Left cardiac atrium (tissue), 4 donors: ENCODE results near the gene FGF3. TPM values are rescaled to one million over a fixed set of nuclear protein-coding genes. Genes with fewer than 3 reads are reported as not detected.
"Not testable (repeated sequence)": the region's sequence is repeated elsewhere in the genome, so short reads cannot be mapped to it uniquely, and the experiment has no call there.

Experiments
- ATAC-seq, 2 donors: fragments of 200-7000 bp; cut with Tn5 transposase; one replicate each; pipeline ENCODE4 v1.9.1; 2020; ENCODE audit warnings: mild to moderate bottlenecking in 2 of 2, moderate library complexity in 2 of 2
- DNase-seq: peaks from one replicate; pipeline ENCODE4 v3.0.0-alpha.2; 2020
- intact Hi-C, 2 donors: fragments of 100-400 bp; cut with DNase I; formaldehyde crosslinking; loops; one replicate each; pipeline versions ENCODE4 v1.14.1 to v1.15.1; 2022 to 2023
- total RNA-seq, 2 donors: library from RNA; stranded (reverse); fragmentation: NEBNext Ultra II Directional; extraction: Animal tissue kit (Norgen Biotek cat#: 25700); gene quantifications; one replicate each; pipeline ENCODE4 v1.2.1, GENCODE V29; 2021
- donor health status: DM: no; HTN: yes; CAD: no.
- donor health status: DM: no; HTN: yes; CAD: no; lungs with severe emphysema.
- donor health status: DM: yes; HTN: yes; CAD: no.
- donor health status: Dilated cardiomyopathy.

Gene FGF3
- total RNA-seq, 2 donors from 2014 or later, result not detected

GRCh38 chr11:69788956-69789355, 30.3 kb downstream of the FGF3 start:
- ATAC-seq, result no peak
- no peak for DNase-seq
- intact Hi-C loops, result no loop called here

GRCh38 chr11:69787906-69788305, 31.3 kb downstream of the FGF3 start:
- DNase-seq (no peak), ATAC-seq (no peak)
- intact Hi-C loops, result no loop called here

- intact Hi-C loops, result no loop called here
- no peak for DNase-seq
- ATAC-seq, result no peak
These were observed 31.8 kb downstream of the FGF3 start for GRCh38 chr11:69787457-69787856.

GRCh38 chr11:69781241-69781640, 38.0 kb downstream of the FGF3 start:
- no peak for DNase-seq
- no peak for ATAC-seq
- intact Hi-C loops, result no loop called here

GRCh38 chr11:69778373-69778772, 40.8 kb downstream of the FGF3 start:
- intact Hi-C loops, result no loop called here
- DNase-seq (no peak), ATAC-seq (no peak)

GRCh38 chr11:69775163-69775755, 44.0 kb downstream of the FGF3 start, which contains the start of gene FGF4:
Gene FGF4 (minus strand): TSS chr11:69775341. CDS start chr11:69775084, 257 bp downstream.
- ATAC-seq (no peak), DNase-seq (no peak)
- intact Hi-C loops, result no loop called here

- ATAC-seq (no peak), DNase-seq (no peak)
- intact Hi-C loops, result no loop called here
These were observed 44.7 kb downstream of the FGF3 start for GRCh38 chr11:69774354-69775162.

GRCh38 chr11:69773626-69774353, 45.4 kb downstream of the FGF3 start:
- intact Hi-C loops, result no loop called here
- DNase-seq, result no peak
- no peak for ATAC-seq

- ATAC-seq, result no peak
- intact Hi-C loops, result no loop called here
- no peak for DNase-seq
These were observed 47.8 kb downstream of the FGF3 start for GRCh38 chr11:69771466-69771865.

GRCh38 chr11:69770540-69770939, 48.7 kb downstream of the FGF3 start:
- ATAC-seq (no peak), DNase-seq (no peak)
- intact Hi-C loops, result no loop called here

GRCh38 chr11:69765498-69765995, 53.7 kb downstream of the FGF3 start:
- intact Hi-C loops, result no loop called here
- DNase-seq, result no peak
- ATAC-seq, result no peak

GRCh38 chr11:69764918-69765317, 54.3 kb downstream of the FGF3 start:
- intact Hi-C loops, DNase-seq, ATAC-seq: not testable (repeated sequence)

- intact Hi-C loops, result no loop called here
- DNase-seq (no peak), ATAC-seq (no peak)
These were observed 58.9 kb downstream of the FGF3 start for GRCh38 chr11:69760319-69760718.

Other genes starting within 250 kb of the FGF3 start
- gene CCND1, start 178.3 kb downstream of the FGF3 start, total RNA-seq, result 100 to 1,000 TPM; 150 to 169 TPM
- 10 to 100 TPM; 10.5 to 12.1 TPM for gene LTO1, start 144.1 kb downstream of the FGF3 start, total RNA-seq
- not detected for gene FGF19, start 115.4 kb downstream of the FGF3 start, total RNA-seq
- not detected for gene FGF4, start 44.1 kb downstream of the FGF3 start, total RNA-seq